ENCODE data around the gene RNPS1.
A peak's percentile ranks its signal among the peaks of the same experiment; 100 is the strongest.

The RNPS1 gene, protein sequence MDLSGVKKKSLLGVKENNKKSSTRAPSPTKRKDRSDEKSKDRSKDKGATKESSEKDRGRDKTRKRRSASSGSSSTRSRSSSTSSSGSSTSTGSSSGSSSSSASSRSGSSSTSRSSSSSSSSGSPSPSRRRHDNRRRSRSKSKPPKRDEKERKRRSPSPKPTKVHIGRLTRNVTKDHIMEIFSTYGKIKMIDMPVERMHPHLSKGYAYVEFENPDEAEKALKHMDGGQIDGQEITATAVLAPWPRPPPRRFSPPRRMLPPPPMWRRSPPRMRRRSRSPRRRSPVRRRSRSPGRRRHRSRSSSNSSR

DNA sequence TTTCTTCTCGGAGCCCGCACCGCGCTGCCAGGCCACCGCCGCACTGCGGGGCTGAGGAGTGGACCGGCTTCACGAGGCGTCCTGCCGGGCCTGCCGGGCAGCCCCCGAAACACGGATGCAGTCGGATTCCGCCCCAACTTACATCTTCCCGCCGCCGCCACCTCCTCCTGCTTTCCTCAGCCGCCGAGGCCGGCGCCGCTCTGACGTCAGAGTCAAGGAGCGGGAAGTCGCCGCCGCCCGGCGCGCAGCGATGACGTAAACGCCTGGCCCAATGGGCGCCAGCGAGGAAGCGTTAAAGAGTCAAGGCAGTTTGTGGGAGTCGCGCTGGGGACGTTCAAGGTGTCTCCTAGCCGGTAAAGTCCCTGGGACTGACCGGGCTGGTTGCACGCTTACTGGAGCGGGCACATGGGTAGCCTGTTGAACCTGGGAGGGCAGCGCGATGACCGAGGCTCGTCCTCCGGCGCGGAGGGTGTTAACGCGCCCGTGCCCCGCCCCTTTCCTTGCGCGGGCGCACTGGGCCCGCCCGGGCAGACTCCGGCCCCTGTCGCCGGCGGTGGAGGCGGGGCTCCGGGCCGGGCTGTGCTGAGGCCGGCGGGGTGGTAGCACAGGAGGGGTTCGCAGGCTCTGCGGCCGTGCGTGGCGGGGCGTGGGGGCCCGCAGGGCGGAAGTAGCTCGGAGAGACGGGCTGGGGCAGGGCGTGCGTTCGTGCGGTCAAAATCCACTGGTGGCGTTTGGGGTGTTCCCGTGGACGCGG, at the start of gene RNPS1:
Gene RNPS1 (minus strand): TSS at position 214 of the 754 bp plus-strand sequence. CDS start 3,483 bp downstream, outside the sequence.
- no peak for TF ChIP-seq ZFX (IDR thresholded peaks at IDR 0.05; ENCODE audit: borderline replicate concordance)
- TF ChIP-seq, protein P1, sequence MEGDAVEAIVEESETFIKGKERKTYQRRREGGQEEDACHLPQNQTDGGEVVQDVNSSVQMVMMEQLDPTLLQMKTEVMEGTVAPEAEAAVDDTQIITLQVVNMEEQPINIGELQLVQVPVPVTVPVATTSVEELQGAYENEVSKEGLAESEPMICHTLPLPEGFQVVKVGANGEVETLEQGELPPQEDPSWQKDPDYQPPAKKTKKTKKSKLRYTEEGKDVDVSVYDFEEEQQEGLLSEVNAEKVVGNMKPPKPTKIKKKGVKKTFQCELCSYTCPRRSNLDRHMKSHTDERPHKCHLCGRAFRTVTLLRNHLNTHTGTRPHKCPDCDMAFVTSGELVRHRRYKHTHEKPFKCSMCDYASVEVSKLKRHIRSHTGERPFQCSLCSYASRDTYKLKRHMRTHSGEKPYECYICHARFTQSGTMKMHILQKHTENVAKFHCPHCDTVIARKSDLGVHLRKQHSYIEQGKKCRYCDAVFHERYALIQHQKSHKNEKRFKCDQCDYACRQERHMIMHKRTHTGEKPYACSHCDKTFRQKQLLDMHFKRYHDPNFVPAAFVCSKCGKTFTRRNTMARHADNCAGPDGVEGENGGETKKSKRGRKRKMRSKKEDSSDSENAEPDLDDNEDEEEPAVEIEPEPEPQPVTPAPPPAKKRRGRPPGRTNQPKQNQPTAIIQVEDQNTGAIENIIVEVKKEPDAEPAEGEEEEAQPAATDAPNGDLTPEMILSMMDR (IDR thresholded peaks at IDR 0.05) = no peak
- H3K27ac ChIP-seq = peak within 1 kb of the TSS; percentile 93

DNA sequence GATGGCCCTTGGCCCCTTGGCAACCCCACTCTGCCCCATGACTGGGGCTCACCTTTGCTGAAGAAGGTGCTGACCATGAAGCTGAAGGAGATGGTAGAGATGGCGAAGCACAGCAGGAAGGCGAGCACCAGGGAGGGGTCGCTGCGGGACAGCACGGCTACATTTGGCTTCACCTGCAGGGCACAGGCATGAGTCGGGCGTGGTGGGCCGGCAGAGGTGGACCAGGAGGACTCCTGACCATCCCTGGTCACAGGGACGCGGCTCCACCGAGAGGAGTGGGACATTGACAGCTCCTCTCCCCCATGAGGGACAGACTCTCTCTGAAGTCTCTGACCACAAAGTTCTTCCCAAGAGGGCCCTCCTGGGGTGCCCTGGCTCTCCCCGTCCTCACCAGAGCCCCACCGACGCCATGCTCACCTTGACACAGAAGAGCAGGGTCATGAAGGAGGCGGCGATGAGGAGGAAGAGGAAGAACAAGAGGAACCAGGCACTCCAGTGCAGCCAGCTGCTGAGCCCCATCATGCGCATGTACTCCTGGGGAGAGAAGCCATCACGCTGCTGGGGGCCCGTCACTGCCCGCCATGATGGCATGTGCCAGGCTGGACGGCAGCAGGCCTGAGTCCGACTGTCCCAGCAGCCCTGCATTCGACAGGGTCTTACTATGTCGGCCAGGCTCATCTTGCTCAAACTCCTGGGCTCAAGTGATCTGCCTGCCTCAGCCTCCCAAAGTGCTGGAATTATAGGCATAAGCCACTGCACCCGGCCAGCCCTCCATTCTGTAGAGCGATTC, 49.5 kb upstream of the RNPS1 start:
- TF ChIP-seq ZFX (IDR thresholded peaks at IDR 0.05; ENCODE audit: borderline replicate concordance) = no peak
- TF ChIP-seq, protein P1 (IDR thresholded peaks at IDR 0.05) = no peak
- H3K27ac ChIP-seq = no peak overlapping the region

DNA sequence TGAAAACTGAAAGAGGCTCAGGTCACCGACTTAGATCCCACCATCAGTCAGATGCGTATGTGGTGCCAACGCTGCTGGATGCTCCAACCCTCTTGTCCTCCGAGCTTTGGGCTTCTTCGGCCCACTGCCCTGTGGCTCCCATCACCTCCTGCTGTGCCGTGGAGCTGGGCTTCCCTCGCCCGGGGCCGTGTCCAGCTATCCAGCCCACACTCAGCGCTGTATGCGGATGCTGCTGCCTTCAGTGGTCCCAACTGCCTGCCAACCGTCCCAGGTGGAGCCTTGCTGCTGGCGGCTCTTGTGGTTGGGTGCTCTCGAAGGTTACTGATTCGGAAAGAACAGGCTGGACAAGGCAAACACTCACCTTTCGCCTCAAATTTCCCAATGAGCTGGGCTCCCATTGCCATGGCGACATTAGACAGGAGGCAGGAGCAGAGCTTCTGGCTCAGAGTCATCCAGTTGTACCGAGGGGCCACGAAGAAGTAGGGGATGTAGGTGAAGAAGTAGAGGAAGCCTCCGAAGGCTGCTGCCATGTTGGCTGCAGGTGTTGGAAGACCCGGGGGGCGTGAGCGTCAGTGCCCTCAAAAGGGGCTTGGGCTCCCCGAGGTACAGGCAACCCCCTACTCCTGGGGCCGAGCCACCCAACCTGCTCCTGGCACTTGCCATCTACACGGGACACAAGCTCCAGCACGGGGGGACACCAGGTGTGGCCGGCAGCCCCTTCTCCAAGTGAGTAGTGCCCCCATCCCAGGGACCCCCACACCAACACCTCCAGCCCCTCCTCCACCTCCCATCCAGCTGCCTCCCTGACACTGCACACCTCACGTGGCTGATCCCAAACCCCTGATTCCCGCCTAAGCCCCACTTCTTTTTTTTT, 40.4 kb upstream of the RNPS1 start:
- no peak overlapping the region for H3K27ac ChIP-seq
- TF ChIP-seq ZFX (IDR thresholded peaks at IDR 0.05; ENCODE audit: borderline replicate concordance) = no peak
- TF ChIP-seq, protein P1 (IDR thresholded peaks at IDR 0.05) = no peak

DNA sequence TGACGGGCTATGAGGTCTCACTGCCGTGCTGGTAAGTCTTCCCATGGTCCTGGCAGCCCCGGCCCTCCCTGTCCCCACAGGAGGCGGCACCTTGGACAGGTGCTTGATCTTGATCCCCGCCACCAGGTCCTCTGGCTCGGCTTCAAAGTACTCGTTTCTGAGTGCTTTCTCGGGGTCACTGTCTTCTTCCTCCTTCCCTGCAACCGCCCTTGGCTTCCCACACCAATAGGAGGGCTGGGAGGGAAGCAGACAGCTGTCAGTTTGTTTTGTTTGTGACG, 31.9 kb upstream of the RNPS1 start:
- H3K27ac ChIP-seq = no peak overlapping the region
- TF ChIP-seq ZFX (IDR thresholded peaks at IDR 0.05; ENCODE audit: borderline replicate concordance) = no peak
- TF ChIP-seq, protein P1 (IDR thresholded peaks at IDR 0.05) = no peak

DNA sequence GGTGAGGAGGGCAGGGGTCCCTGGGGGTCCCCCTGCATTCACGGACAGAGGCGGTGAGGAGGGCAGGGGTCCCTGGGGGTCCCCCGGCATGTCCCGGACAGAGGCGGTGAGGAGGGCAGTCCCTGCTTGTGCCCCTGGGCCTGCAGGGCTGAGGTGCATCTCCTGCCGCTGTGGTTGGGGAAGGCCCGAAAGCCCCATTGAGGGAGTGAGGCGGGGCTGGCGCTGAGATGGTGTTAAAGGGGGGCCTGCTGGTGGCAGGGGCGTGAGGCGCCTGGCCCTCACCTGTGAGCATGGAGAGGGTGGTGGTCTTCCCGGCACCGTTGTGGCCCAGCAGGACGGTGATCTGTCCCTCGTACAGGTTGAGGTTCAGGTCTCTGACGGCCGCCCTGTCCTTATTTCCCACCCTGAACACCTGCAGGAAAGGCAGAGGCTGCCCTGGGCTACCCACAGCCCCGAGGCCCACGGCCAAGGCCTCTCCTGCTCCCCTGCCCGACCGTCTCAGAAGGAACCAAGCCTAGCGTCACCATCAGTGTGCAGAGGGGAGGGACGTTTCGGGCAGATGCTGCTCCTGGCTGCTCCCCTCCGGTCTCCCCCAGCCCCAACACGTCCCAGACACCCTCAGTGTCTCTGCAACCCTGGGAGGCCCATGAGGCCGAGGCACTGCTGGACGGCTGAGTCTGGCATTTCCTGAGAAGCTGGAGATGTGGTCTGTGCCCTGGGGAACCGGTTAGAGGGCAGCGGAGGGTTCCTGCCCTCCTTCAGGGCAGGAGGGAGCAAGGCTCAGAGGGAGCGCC, 31.4 kb upstream of the RNPS1 start:
- no peak overlapping the region for H3K27ac ChIP-seq
- TF ChIP-seq ZFX (IDR thresholded peaks at IDR 0.05; ENCODE audit: borderline replicate concordance) = no peak
- TF ChIP-seq, protein P1 (IDR thresholded peaks at IDR 0.05) = no peak

DNA sequence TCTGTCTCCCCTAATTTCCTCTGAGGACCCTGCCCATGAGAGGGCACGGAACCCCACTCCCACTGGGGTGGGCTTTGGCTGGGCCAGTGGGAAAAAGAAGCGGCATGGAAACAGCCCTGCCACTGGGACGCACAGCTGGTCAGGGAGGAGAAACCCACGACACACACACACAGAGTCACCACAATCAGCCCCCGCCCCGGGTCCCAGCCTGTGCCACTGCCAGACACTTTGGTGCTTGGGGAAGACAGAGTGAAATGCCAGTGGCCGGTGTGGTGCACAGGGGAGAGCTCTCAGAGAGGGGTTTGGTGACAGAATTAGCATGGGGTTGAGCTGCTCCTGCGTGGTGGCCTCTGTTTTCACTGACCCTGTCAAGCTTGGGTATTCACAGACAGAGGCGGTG, 30.7 kb upstream of the RNPS1 start:
- TF ChIP-seq ZFX (IDR thresholded peaks at IDR 0.05; ENCODE audit: borderline replicate concordance) = no peak
- TF ChIP-seq, protein P1 (IDR thresholded peaks at IDR 0.05) = no peak
- H3K27ac ChIP-seq = no peak overlapping the region

Measured in 22Rv1 (cell line).